ENCODE results near the gene KANK3. TPM values are rescaled to one million over a fixed set of nuclear protein-coding genes. Genes with fewer than 3 reads are reported as not detected.
"Not testable (repeated sequence)": the region's sequence is repeated elsewhere in the genome, so short reads cannot be mapped to it uniquely, and the experiment has no call there.

Gene KANK3
- total RNA-seq, 2 donors from 2014 or later, result 11.0 to 22.5 TPM

GRCh38 chr19:8373867-8374813 is 31.1 kb upstream of the KANK3 start:
- DNase-seq (ENCODE audit: low spot score), result peak; percentile 52
- intact Hi-C loops (cut with DNase I), result no loop called here

- peak; percentile 75 for DNase-seq (ENCODE audit: low spot score)
- intact Hi-C loops (cut with DNase I), result no loop called here
These were observed 28.1 kb upstream of the KANK3 start for GRCh38 chr19:8371011-8371804.

GRCh38 chr19:8370176-8371010 is 27.3 kb upstream of the KANK3 start:
- intact Hi-C loops (cut with DNase I), result no loop called here
- DNase-seq (ENCODE audit: low spot score), result peak; percentile 64

DNA sequence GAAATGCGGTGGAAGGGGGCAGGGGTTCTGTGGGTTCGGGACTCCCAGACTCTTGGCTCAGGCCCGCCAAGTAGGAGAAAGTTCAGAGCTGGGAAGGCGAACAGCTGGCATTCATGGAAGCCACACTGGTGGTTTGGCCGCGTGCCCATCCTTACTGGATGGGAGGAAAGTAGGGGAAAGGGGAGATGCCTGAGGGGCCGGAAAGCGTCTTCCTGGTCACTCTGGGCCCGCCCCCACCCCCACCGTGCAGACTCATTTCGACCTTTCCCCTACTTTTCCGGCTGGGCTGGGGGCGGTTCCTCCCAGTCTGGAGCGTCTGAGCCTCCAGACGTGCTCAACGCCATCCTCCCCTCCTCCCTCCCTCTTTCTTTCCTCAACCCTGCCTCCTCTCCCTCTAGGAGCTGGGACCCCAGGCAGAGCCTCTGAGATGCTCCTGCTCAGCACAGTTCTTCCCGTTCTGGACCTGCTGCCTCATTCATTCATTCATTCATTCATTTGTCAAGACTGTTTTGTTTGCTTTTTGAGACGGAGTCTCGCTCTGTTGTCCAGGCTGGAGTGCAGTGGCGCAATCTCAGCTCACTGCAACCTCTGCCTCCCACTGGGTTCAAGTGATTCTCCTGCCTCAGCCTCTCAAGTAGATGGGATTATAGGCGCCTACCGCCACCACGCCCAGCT is 24.4 kb upstream of the KANK3 start:
- intact Hi-C loops (cut with DNase I), result no loop called here
- peak; percentile 91 for DNase-seq (ENCODE audit: low spot score)

- peak; percentile 78 for DNase-seq (ENCODE audit: low spot score)
- intact Hi-C loops (cut with DNase I), result no loop called here
These were observed 23.9 kb upstream of the KANK3 start for GRCh38 chr19:8366961-8367326.

GRCh38 chr19:8366121-8366581 is 23.1 kb upstream of the KANK3 start:
- intact Hi-C loops (cut with DNase I), result no loop called here
- peak; percentile 76 for DNase-seq (ENCODE audit: low spot score)

GRCh38 chr19:8363803-8364771 is 21.0 kb upstream of the KANK3 start, which contains the start of gene ANGPTL4:
Gene ANGPTL4, plus strand, starts transcription at chr19:8364155. Its CDS starts 167 bp downstream, at chr19:8364322.
- DNase-seq (ENCODE audit: low spot score), result peak; percentile 93
- intact Hi-C loops (cut with DNase I), result no loop called here

GRCh38 chr19:8361921-8362793 is 19.1 kb upstream of the KANK3 start:
- intact Hi-C loops (cut with DNase I), result no loop called here
- peak; percentile 98 for DNase-seq (ENCODE audit: low spot score)

DNA sequence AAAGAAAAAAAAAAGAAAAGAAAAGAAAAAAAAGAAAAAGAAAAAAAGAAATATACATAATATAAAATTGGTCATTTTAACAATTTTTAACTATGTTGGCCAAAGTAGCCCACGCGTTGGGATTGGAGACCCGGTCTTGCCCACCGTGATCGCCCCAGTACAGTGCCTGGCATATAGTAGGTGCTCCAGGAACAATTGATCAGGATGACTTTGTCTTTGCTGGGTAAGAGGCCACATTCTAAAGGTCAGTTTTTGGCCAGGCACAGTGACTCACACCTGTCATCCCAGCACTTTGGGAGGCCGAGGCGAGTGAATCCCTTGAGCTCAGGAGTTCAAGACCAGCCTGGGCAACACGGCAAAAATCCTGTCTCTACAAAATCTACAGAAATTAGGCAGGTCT is 17.1 kb upstream of the KANK3 start:
- intact Hi-C loops (cut with DNase I), result no loop called here
- DNase-seq (ENCODE audit: low spot score), result no peak

GRCh38 chr19:8358948-8359347 is 15.9 kb upstream of the KANK3 start:
- no peak for DNase-seq (ENCODE audit: low spot score)
- intact Hi-C loops (cut with DNase I), result no loop called here

DNA sequence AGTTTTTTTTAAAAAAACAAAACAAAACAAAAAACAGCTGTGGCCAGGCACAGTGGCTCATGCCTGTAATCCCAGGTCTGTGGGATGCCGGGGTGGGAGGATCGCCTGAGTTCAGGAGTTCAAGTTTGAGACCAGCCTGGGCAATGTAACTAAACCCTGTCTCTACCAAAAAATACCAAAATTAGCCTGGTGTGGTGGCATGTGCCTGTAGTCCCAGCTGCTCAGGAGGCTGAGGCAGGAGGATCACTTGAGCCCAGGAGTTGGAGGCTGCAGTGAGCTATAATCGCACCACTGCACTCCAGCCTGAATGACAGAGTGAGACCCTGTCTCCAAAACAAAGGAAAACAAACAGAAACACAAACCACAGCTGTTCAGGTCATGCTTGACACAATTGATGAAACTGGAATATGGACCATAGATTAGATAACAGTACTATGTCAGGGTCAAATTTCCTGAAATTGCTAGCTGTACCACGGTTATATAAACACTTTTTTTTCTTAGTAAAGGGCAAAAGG is 14.0 kb upstream of the KANK3 start:
- DNase-seq (ENCODE audit: low spot score), result no peak
- intact Hi-C loops (cut with DNase I), result no loop called here

GRCh38 chr19:8355631-8356402 is 12.8 kb upstream of the KANK3 start:
- DNase-seq (ENCODE audit: low spot score), result peak; percentile 89
- intact Hi-C loops (cut with DNase I), result loop anchor here in 1 of 2 donors (2.0 kb wide), 1 partner anchor 41 kb away; no protein-coding TSS in a partner anchor

GRCh38 chr19:8352845-8353244 is 9.8 kb upstream of the KANK3 start:
- DNase-seq (ENCODE audit: low spot score), result not testable (repeated sequence)
- intact Hi-C loops (cut with DNase I), result loop anchor here (5.0 kb wide), 2 partner anchors 44 to 154 kb away; no protein-coding TSS in a partner anchor

GRCh38 chr19:8352134-8352827 is 9.2 kb upstream of the KANK3 start:
- no peak for DNase-seq (ENCODE audit: low spot score)
- intact Hi-C loops (cut with DNase I), result loop anchor here (5.0 kb wide), 2 partner anchors 45 to 155 kb away; no protein-coding TSS in a partner anchor

All from posterior vena cava (tissue), 2 donors.